Sigmoid colon (tissue), 4 donors: ENCODE measurements around the gene TLR1.

Experiments used
- CTCF ChIP-seq, 4 experiments: fragments of 450-650 bp in 3 of 4; fragments of 200-600 bp in 1 of 4; IDR thresholded peaks; one replicate each; pipeline ENCODE4 v1.5.1; 2016 to 2019; ENCODE audit warnings: antibody characterized with exemption in 4 of 4, mild to moderate bottlenecking in 3 of 4, moderate library complexity in 2 of 4
- EP300 ChIP-seq, 4 donors: sonication (generic); formaldehyde crosslinking; IDR thresholded peaks; one replicate each; pipeline ENCODE4 v1.6.1; 2017; ENCODE audit warnings: antibody characterized with exemption in 4 of 4
- POLR2A ChIP-seq, 2 donors: fragments of 450-650 bp; IDR thresholded peaks; one replicate each; pipeline ENCODE4 v1.6.1; 2016; ENCODE audit warnings: antibody characterized with exemption in 2 of 2, mild to moderate bottlenecking in 2 of 2, moderate library complexity in 2 of 2
- POLR2AphosphoS5 ChIP-seq, 4 donors: sonication (generic); formaldehyde crosslinking; IDR thresholded peaks; one replicate each; pipeline ENCODE4 v1.6.1; 2017; ENCODE audit warnings: antibody characterized with exemption in 4 of 4

GRCh38 chr4:38762560-38762959 lies 42.0 kb downstream of the TLR1 start:
- TF ChIP-seq EP300 (IDR thresholded peaks at IDR 0.05) = no peak
- TF ChIP-seq POLR2AphosphoS5 (IDR thresholded peaks at IDR 0.05) = no peak
- TF ChIP-seq CTCF (IDR thresholded peaks at IDR 0.05) = no peak
- TF ChIP-seq POLR2A (IDR thresholded peaks at IDR 0.05) = no peak
